CD4-positive, alpha-beta T cell (primary cell): Measurements from ENCODE around the gene SLC41A3. TPM values are rescaled to one million over a fixed set of nuclear protein-coding genes. Genes with fewer than 3 reads are reported as not detected.
A peak's percentile ranks its signal among the peaks of the same experiment; 100 is the strongest.

Source experiments
- ATAC-seq: fragments of 200-7000 bp; cut with Tn5 transposase; one replicate; pipeline ENCODE4 v1.10.0; 2022; ENCODE audit warnings: mild to moderate bottlenecking; ENCODE audit not compliant: poor library complexity
- CTCF ChIA-PET: fragments of 350-600 bp; sonication (Branson Sonifier 250); formaldehyde crosslinking; loops from one replicate; lab custom pipeline; 2021; ENCODE audit warnings: antibody characterized with exemption, inconsistent platforms; lab: Charles Lee
- POLR2A ChIA-PET: fragments of 350-600 bp; sonication (Branson Sonifier 250); formaldehyde crosslinking; loops from one replicate; lab custom pipeline; 2021; ENCODE audit warnings: antibody characterized with exemption, inconsistent platforms; lab: Charles Lee
- DNase-seq, 14 experiments: peaks; one replicate each; pipeline ENCODE4 v3.0.0-alpha.2; 2013 to 2020; ENCODE audit warnings: mixed read lengths in 2 of 14
- H3K27ac ChIP-seq, 2 donors: one replicate each; pipeline versions ENCODE4 v1.5.1 to v1.7.0; 2013; ENCODE audit warnings: low read length in 2 of 2, low read depth in 1 of 2, mild to moderate bottlenecking in 1 of 2
- H3K27me3 ChIP-seq, 2 experiments: 1 replicate in 1 of 2; 2 replicates in 1 of 2; pipeline versions ENCODE4 v1.6.1 to v1.7.0; 2013; ENCODE audit warnings: low read length in 2 of 2, control low read depth in 1 of 2, mild to moderate bottlenecking in 1 of 2, moderate library complexity in 1 of 2; ENCODE audit not compliant: insufficient read depth in 2 of 2, control insufficient read depth in 1 of 2
- H3K36me3 ChIP-seq: one replicate; pipeline ENCODE4 v1.6.1; 2013; ENCODE audit warnings: low read length, control low read depth; ENCODE audit not compliant: insufficient read depth
- H3K4me1 ChIP-seq: one replicate; pipeline ENCODE4 v1.6.1; 2013; ENCODE audit warnings: low read length, control low read depth; ENCODE audit not compliant: insufficient read depth
- H3K4me3 ChIP-seq: one replicate; pipeline ENCODE4 v1.5.1; 2013; ENCODE audit warnings: mild to moderate bottlenecking, low read length, moderate library complexity
- H3K9me3 ChIP-seq, 2 experiments: 1 replicate in 1 of 2; 2 replicates in 1 of 2; pipeline versions ENCODE4 v1.6.1 to v1.7.0; 2013; ENCODE audit warnings: low read length in 2 of 2, mild to moderate bottlenecking in 2 of 2, control low read depth in 1 of 2, moderate library complexity in 1 of 2; ENCODE audit not compliant: control insufficient read depth in 1 of 2, insufficient read depth in 1 of 2
- H3K27ac Mint-ChIP-seq: one replicate; pipeline ENCODE4 v1.8.0; 2020; ENCODE audit warnings: mixed read lengths
- H3K27me3 Mint-ChIP-seq: one replicate; pipeline ENCODE4 v1.8.0; 2021; ENCODE audit warnings: mixed read lengths
- H3K36me3 Mint-ChIP-seq: one replicate; pipeline ENCODE4 v1.8.0; 2021; ENCODE audit warnings: low read depth, mixed read lengths
- H3K4me1 Mint-ChIP-seq: one replicate; pipeline ENCODE4 v1.8.0; 2021; ENCODE audit warnings: low read depth, mixed read lengths
- H3K4me3 Mint-ChIP-seq: one replicate; pipeline ENCODE4 v1.8.0; 2020; ENCODE audit warnings: mild to moderate bottlenecking, mixed read lengths
- H3K9me3 Mint-ChIP-seq: one replicate; pipeline ENCODE4 v1.8.0; 2020; ENCODE audit warnings: mixed read lengths
- intact Hi-C, 2 experiments: fragments of 100-400 bp; cut with DNase I in 1 of 2; cut with micrococcal nuclease in 1 of 2; formaldehyde crosslinking; loops; one replicate each; pipeline versions ENCODE4 v1.15.1 to v1.9.0; 2023 to 2025; cut with DNase I, micrococcal nuclease
- total RNA-seq, 174 experiments: library from RNA in 2 of 174; stranded (reverse) in 2 of 174; gene quantifications; one replicate each; pipeline ENCODE4 v1.2.3 and lab custom pipeline; 2021 to 2026
- TF ChIP-seq, protein P1 (sequence below): fragments of 200-600 bp; IDR thresholded peaks from one replicate; pipeline ENCODE4 v1.8.0; 2022; ENCODE audit warnings: antibody characterized with exemption, mild to moderate bottlenecking

The SLC41A3 gene
- total RNA-seq, 2 experiments from 2014 or later = 26.5 to 29.1 TPM

DNA sequence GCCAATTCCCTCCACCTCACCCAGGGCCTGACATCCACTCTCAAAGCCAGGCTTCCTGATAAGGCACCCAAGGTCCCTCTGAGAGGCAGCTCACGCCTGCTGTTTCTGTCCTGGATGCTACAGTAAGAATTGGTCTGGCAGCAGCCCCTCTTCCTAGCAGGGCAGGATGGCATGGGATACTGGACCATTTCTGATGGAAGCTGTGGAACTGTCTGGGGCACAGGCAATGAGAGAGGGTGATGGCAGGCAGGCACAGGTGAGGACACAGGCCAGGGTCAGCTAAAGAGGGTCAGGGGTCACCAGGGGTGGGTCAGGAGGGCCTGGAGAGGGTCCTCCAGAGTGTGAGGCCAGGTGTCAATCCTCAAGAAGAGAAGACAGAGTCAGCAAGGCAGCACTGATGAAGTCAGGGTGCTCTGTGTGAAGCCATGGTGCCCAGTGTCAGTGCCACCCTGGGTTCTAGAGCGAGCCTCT, 41.9 kb upstream of the SLC41A3 start:
- POLR2A ChIA-PET = no interaction called here
- Histone ChIP-seq H3K9me3 (no peaks in the 10 kb centered on the region), H3K27me3 (no peaks in the 10 kb centered on the region), H3K4me1 (no peaks in the 10 kb centered on the region), H3K36me3 (no peaks in the 10 kb centered on the region), H3K27ac (no peak overlapping the region), H3K4me3 (no peak overlapping the region)
- Mint-ChIP-seq H3K9me3 (no peaks in the 10 kb centered on the region), H3K27me3 (no peaks in the 10 kb centered on the region), H3K4me1 (no peaks in the 10 kb centered on the region), H3K4me3 (no peak overlapping the region), H3K36me3 (no peaks in the 10 kb centered on the region), H3K27ac (no peak overlapping the region)
- peak in 1 of 14 experiments; percentile 16 for DNase-seq
- intact Hi-C loops = no loop called here
- TF ChIP-seq, protein P1, sequence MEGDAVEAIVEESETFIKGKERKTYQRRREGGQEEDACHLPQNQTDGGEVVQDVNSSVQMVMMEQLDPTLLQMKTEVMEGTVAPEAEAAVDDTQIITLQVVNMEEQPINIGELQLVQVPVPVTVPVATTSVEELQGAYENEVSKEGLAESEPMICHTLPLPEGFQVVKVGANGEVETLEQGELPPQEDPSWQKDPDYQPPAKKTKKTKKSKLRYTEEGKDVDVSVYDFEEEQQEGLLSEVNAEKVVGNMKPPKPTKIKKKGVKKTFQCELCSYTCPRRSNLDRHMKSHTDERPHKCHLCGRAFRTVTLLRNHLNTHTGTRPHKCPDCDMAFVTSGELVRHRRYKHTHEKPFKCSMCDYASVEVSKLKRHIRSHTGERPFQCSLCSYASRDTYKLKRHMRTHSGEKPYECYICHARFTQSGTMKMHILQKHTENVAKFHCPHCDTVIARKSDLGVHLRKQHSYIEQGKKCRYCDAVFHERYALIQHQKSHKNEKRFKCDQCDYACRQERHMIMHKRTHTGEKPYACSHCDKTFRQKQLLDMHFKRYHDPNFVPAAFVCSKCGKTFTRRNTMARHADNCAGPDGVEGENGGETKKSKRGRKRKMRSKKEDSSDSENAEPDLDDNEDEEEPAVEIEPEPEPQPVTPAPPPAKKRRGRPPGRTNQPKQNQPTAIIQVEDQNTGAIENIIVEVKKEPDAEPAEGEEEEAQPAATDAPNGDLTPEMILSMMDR = no peak
- CTCF ChIA-PET = no interaction called here
- ATAC-seq = no peak

DNA sequence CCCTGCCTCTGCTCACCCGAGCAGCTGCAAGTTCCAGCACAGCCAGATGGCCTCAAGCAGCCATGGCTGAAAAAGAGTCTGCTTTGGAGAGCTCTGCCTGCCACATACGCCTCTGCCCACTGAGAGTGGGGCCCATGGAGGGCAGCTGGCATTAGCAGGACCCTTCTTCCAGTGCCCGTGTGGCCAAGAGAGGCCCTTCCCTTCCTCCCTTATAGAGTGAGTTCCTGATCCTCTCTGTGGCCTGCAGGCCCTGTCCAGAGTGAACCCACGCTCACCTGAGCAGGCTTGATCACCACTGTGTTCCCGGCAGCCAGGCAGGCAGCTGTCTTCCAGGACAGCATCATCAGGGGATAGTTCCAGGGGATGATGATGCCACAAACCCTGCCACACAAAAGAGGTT, 41.4 kb upstream of the SLC41A3 start:
- POLR2A ChIA-PET = no interaction called here
- DNase-seq = peak in 1 of 14 experiments; percentile 4

DNA sequence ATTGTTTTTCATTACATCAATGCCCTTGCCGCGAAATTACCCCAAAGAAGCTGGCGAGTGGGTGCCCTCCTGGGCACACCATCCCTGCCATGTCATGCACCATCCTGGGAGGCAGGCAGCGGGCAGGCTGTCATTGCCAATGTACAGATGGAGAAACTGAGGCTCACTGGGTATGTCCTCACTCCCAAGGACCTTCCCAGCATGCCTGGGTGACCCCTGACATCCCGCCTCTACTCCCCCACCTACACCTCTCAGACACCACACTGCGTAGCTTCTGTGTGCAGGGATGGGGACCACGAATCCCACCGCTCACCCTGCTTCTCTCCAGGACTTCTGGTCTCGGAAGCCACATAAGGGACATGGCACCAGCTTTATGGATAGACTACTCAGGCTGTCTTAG, 41.0 kb upstream of the SLC41A3 start:
- Mint-ChIP-seq H3K27ac (no peak overlapping the region), H3K36me3 (no peaks in the 10 kb centered on the region), H3K4me1 (no peaks in the 10 kb centered on the region), H3K4me3 (no peak overlapping the region), H3K9me3 (no peaks in the 10 kb centered on the region), H3K27me3 (no peaks in the 10 kb centered on the region)
- H3K4me1 ChIP-seq = no peaks in the 10 kb centered on the region
- H3K27me3 ChIP-seq = no peaks in the 10 kb centered on the region
- no peak overlapping the region for H3K27ac ChIP-seq
- TF ChIP-seq, protein P1 = no peak
- no peaks in the 10 kb centered on the region for H3K36me3 ChIP-seq
- CTCF ChIA-PET = no interaction called here
- POLR2A ChIA-PET = no interaction called here
- no peaks in the 10 kb centered on the region for H3K9me3 ChIP-seq
- no peak for ATAC-seq
- no peak overlapping the region for H3K4me3 ChIP-seq
- DNase-seq = peak in 1 of 14 experiments; percentile 11
- intact Hi-C loops = no loop called here

More for the DNA sequence above, 41.4 kb upstream of the SLC41A3 start:
- Mint-ChIP-seq H3K4me3 (no peak overlapping the region), H3K36me3 (no peaks in the 10 kb centered on the region), H3K27me3 (no peaks in the 10 kb centered on the region), H3K9me3 (no peaks in the 10 kb centered on the region), H3K4me1 (no peaks in the 10 kb centered on the region), H3K27ac (no peak overlapping the region)
- no peak for ATAC-seq
- TF ChIP-seq, protein P1 = no peak
- Histone ChIP-seq H3K4me3 (no peak overlapping the region), H3K36me3 (no peaks in the 10 kb centered on the region), H3K4me1 (no peaks in the 10 kb centered on the region), H3K27me3 (no peaks in the 10 kb centered on the region), H3K9me3 (no peaks in the 10 kb centered on the region), H3K27ac (no peak overlapping the region)
- CTCF ChIA-PET = no interaction called here
- intact Hi-C loops = no loop called here
